SH-SY5Y (cell line): ENCODE results near the gene BRD1.

ENCODE experiments used
- GATA2 ChIP-seq: IDR thresholded peaks from 2 replicates; pipeline ENCODE4 v1.6.1; 2011; ENCODE audit warnings: mild to moderate bottlenecking, low read depth, low read length
- GATA3 ChIP-seq: IDR thresholded peaks from 2 replicates; pipeline ENCODE4 v1.6.1; 2011; ENCODE audit warnings: low read depth, mild to moderate bottlenecking, low read length, moderate library complexity

DNA sequence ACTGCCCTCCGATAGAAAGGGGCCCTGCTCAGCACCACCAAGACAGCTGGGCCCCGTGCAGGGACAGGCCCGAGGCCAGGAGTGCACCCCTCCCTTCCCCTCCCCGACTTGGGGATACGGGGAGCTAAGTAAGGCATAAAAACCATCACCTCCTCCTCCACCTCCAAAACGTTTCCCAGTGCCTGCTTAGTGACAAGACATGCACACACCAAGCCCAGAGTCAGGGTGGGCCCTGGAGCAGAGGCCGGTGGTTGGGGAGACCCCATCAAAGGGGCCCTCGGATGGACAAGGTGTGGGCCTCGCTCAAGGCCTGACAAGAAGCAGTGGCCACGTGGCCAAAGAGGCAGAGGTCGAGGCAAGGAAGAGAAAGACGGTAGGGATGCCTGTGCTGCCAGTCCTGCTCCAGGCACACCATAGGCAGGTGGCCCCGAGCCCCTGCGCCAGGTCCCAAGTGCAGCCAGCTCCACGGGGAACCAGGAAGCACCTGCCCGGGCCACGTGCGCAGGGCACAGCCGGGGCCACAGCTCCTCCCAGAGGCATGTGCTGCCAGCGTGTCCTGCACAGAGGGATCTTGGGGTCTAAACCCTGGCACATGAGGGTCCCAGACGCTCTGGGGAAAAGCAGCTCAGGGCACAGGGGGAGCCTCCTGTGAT, 53.0 kb downstream of the BRD1 start:
- TF ChIP-seq GATA2, result no peak
- no peak for TF ChIP-seq GATA3
